ENCODE measurements around the gene OXER1.

The OXER1 gene

DNA sequence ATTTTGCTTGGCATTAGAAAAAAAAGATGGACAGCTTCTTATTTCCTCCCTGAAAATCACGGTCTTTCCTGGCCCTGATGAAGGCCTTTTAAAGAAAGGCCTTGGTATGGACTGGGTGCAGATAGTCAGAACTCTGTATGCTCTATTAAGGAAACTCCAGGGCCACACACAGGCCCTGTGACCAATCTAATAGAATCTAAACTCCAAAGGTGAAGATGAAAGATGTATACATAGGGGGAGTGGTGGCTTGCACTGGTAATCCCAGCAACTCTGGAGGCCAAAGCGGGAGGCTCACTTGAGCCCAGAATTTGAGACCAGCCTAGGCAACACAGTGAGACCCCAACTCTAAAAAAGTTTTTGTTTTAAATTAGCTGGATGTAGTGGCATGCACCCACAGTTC is 37.3 kb downstream of the OXER1 start:
- TF ChIP-seq ZFX (IDR thresholded peaks at IDR 0.05; ENCODE audit: borderline replicate concordance), result no peak
- TF ChIP-seq, protein P1, sequence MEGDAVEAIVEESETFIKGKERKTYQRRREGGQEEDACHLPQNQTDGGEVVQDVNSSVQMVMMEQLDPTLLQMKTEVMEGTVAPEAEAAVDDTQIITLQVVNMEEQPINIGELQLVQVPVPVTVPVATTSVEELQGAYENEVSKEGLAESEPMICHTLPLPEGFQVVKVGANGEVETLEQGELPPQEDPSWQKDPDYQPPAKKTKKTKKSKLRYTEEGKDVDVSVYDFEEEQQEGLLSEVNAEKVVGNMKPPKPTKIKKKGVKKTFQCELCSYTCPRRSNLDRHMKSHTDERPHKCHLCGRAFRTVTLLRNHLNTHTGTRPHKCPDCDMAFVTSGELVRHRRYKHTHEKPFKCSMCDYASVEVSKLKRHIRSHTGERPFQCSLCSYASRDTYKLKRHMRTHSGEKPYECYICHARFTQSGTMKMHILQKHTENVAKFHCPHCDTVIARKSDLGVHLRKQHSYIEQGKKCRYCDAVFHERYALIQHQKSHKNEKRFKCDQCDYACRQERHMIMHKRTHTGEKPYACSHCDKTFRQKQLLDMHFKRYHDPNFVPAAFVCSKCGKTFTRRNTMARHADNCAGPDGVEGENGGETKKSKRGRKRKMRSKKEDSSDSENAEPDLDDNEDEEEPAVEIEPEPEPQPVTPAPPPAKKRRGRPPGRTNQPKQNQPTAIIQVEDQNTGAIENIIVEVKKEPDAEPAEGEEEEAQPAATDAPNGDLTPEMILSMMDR (IDR thresholded peaks at IDR 0.05), result no peak

DNA sequence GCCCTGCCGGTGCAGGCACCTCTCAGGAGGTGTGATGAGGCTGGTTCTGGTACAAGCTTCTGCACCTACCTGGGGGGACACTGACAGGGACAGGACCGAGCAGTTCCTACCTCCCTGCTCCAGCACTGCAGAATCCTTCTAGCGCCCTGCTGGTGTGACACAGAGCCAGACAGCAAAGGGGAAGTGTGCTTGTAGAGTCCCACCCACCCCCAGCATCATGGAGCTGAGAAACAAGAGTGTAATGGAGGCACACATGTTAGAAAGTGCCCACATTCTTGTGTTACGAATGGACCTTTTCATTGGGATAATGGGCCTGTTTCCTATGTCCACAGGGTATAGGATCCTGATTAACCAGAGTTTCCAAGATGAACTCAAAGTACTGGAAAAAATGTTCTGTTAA is 38.3 kb downstream of the OXER1 start:
- no peak overlapping the region for H3K27ac ChIP-seq
- TF ChIP-seq, protein P1 (IDR thresholded peaks at IDR 0.05), result no peak
- TF ChIP-seq ZFX (IDR thresholded peaks at IDR 0.05; ENCODE audit: borderline replicate concordance), result no peak

More for the DNA sequence above, 37.3 kb downstream of the OXER1 start:
- no peak overlapping the region for H3K27ac ChIP-seq

DNA sequence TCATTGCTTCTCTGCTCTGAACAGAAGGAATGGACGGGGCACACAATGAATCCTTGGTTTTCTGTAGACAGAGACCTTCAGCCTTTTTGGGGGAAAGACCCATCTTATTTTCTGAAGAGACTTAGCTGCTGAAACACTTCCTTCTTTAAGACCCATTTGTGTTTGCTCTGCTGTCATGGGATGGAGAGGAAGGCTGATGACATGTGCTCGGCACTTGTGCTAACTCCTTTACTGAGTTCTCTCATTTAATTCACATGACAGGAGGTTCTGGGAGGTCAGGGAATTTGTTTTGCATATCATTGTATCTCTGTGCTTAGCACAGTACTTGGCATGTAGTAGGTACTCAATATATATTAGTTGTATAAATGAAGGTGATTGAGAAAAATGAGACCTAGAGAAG is 39.0 kb downstream of the OXER1 start:
- no peak overlapping the region for H3K27ac ChIP-seq
- TF ChIP-seq, protein P1 (IDR thresholded peaks at IDR 0.05), result no peak
- TF ChIP-seq ZFX (IDR thresholded peaks at IDR 0.05; ENCODE audit: borderline replicate concordance), result no peak

DNA sequence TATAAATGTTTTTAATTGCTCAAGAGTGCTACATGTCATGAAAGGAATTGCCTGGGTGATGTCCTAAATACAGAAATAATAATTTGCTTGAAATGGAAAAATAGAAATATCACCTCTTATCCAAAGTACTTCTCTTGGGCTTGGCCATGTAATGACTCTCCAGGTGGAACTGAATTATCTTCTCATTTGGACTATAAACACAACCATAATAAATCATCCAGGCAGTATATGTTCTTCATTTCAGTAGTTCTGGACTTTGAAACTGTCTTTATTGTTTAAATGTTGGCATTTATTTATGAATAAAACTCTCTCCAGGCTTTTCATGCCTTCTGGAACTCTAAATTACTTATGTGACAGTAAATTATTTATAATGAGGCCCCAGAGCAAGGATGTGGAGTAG is 40.5 kb downstream of the OXER1 start:
- no peak overlapping the region for H3K27ac ChIP-seq
- TF ChIP-seq, protein P1 (IDR thresholded peaks at IDR 0.05), result no peak
- TF ChIP-seq ZFX (IDR thresholded peaks at IDR 0.05; ENCODE audit: borderline replicate concordance), result no peak

DNA sequence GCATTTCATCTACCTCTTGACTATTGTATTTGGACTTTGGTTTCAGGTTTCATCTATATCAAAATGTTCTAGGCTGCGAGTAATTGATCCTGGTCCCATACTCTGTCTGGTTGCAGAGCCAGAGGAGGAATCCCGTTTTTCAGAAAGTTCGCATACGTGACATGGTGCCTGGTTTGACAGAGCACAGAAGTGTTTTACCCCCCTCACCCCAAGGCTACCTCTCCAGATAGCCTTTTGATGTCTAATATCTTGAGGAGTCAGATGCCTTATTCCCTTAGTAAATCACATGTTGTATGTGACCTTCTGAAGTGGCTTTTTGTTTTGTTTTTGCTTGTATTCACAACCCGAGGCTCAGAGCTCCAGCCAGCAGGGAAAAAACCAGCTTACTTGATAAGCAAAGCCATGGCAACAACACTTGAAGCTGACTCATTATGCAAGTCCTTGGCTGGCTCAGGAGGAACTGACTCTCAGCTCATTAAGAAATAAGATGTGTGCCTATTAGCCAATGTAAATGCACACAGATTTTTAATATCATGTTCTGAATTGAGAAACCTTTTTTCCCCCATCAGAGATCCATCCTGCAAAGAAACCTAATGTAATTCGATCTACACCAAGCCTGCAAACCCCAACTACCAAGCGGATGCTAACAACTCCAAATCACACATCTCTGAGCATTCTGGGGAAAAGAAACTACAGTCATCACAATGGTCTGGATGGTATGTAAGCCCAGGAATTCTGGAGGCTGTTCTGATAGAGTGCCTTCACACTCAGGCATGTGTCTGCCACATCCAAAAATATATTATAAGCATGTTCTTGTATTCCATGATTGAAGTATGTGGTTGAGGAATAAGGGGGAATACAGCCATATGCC is 41.4 kb downstream of the OXER1 start:
- TF ChIP-seq, protein P1 (IDR thresholded peaks at IDR 0.05), result no peak
- no peak for TF ChIP-seq ZFX (IDR thresholded peaks at IDR 0.05; ENCODE audit: borderline replicate concordance)
- H3K27ac ChIP-seq, result no peak overlapping the region

DNA sequence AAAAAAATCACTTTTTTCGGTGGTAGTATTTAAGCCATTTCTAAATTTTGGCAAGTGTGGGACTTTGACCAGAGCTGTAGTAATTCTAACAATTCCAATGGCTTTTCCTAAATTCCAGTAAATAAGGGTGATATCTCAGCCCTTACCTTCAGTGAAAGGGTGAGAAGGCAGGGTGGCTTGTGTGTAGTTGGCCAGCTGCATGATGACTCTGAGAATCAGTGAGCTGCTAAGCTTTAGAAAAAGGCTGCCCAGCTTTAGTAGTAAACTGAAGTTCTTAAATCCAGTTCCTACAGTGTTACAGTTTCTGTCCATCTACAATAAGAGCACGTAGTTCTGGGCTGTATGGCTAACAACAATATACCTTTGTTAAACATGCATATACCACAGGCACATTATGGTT is 42.0 kb downstream of the OXER1 start:
- TF ChIP-seq ZFX (IDR thresholded peaks at IDR 0.05; ENCODE audit: borderline replicate concordance), result no peak
- TF ChIP-seq, protein P1 (IDR thresholded peaks at IDR 0.05), result no peak
- H3K27ac ChIP-seq, result no peak overlapping the region

DNA sequence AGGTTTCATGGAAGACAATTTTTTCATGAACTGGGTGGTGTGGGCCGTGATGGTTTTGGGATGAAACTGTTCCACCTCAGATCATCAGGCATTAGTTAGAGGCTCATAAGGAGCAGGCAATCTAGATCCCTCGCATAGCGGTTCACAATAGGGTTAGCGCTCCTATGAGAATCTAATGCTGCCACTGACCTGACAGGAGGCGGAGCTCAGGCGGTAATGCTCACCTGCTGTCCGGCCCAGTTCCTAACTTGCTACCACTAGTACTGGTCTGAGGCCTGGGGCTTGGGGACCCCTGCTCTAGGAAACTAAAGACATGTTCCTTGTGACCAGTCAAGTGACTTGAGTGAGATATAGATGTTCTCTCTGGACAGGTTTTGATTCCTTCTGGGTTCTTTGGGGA is 49.2 kb downstream of the OXER1 start:
- TF ChIP-seq ZFX (IDR thresholded peaks at IDR 0.05; ENCODE audit: borderline replicate concordance), result no peak
- TF ChIP-seq, protein P1 (IDR thresholded peaks at IDR 0.05), result no peak
- H3K27ac ChIP-seq, result no peak overlapping the region

Measured in 22Rv1 (cell line).